Subcutaneous adipose tissue (tissue), 4 donors: ENCODE measurements around the gene PRAC2. TPM values are rescaled to one million over a fixed set of nuclear protein-coding genes. Genes with fewer than 3 reads are reported as not detected.

Experiments
- CTCF ChIP-seq: fragments of 450-650 bp; IDR thresholded peaks from one replicate; pipeline ENCODE4 v1.5.1; 2016; ENCODE audit warnings: low read depth, mild to moderate bottlenecking, control low read depth, antibody characterized with exemption, moderate library complexity
- total RNA-seq, 4 donors: library from RNA; depleted of rRNA; stranded (reverse); fragments of >200 nt; gene quantifications; one replicate each; pipeline ENCODE4 v1.1.0, GENCODE V29; 2016

Gene PRAC2
- 1 to 10 TPM in 2 of 4 donors, not detected in 2; 2.9 to 7.9 TPM for total RNA-seq

GRCh38 chr17:48722915-48723422, at the start of gene PRAC2:
PRAC2 (plus strand) TSS chr17:48723185; CDS start chr17:48724411, 1,226 bp downstream.
- no peak for TF ChIP-seq CTCF

GRCh38 chr17:48676963-48677558, 45.9 kb upstream of the PRAC2 start:
- TF ChIP-seq CTCF, result no peak

GRCh38 chr17:48678141-48678971, 44.6 kb upstream of the PRAC2 start:
- no peak for TF ChIP-seq CTCF

- no peak for TF ChIP-seq CTCF
Measured at GRCh38 chr17:48679385-48680096, 43.4 kb upstream of the PRAC2 start.

- no peak for TF ChIP-seq CTCF
Measured at GRCh38 chr17:48681609-48682008, 41.4 kb upstream of the PRAC2 start.

GRCh38 chr17:48690655-48691054, 32.3 kb upstream of the PRAC2 start:
- TF ChIP-seq CTCF, result no peak

GRCh38 chr17:48692049-48692448, 30.9 kb upstream of the PRAC2 start:
- TF ChIP-seq CTCF, result no peak
